GM12878 (cell line): ENCODE results near the gene NRM. TPM values are rescaled to one million over a fixed set of nuclear protein-coding genes. Genes with fewer than 3 reads are reported as not detected.

Experiments used
- ATAC-seq: fragments of 200-7000 bp; cut with Tn5 transposase; 3 replicates; pipeline ENCODE4 v1.9.1; 2020; ENCODE audit warnings: mild to moderate bottlenecking, moderate library complexity
- BruUV-seq: library from RNA; stranded (reverse); fragments of 400-500 nt; replicated peaks from 2 replicates; lab custom pipeline; 2021; lab: Mats Ljungman, UMichigan
- CTCF ChIA-PET: fragments of 300-600 bp; sonication (Branson Sonifier 250); formaldehyde crosslinking; extraction: SDS; loops from one replicate; lab custom pipeline; 2021; ENCODE audit warnings: inconsistent platforms; lab: Yijun Ruan, JAX
- POLR2A ChIA-PET: fragments of 350-600 bp; formaldehyde crosslinking; extraction: SDS; loops from one replicate; lab custom pipeline; 2021; ENCODE audit warnings: inconsistent platforms; lab: Charles Lee
- RAD21 ChIA-PET: fragments of 300-600 bp; sonication (Branson Sonifier 250); formaldehyde crosslinking; loops from one replicate; lab custom pipeline; 2023; ENCODE audit warnings: antibody characterized with exemption; ENCODE audit not compliant: unreplicated experiment; lab: Charles Lee
- SMC1A ChIA-PET: fragments of 300-600 bp; sonication (Branson Sonifier 250); formaldehyde crosslinking; loops from one replicate; lab custom pipeline; 2023; ENCODE audit not compliant: unreplicated experiment, uncharacterized antibody; lab: Charles Lee
- DNase-seq: peaks from one replicate; pipeline ENCODE4 v3.0.0-alpha.2; 2011; ENCODE audit warnings: low read depth, low spot score
- FAIRE-seq: peaks from 3 replicates; lab custom pipeline; 2011; peaks lifted over from hg19 to GRCh38; lab: Jason Lieb, UNC
- H2AFZ ChIP-seq: 2 replicates; pipeline ENCODE4 v1.6.0; 2011; ENCODE audit warnings: low read depth, low read length, control low read depth; ENCODE audit not compliant: control insufficient read depth
- H3K27ac ChIP-seq: 2 replicates; pipeline ENCODE4 v1.5.1; 2011; ENCODE audit warnings: control low read depth; ENCODE audit not compliant: control insufficient read depth, insufficient read depth
- H3K27me3 ChIP-seq, 2 experiments: replicated peaks in 1 of 2; 2 replicates each; pipeline versions ENCODE4 v1.6.0 to v1.6.1; 2011; ENCODE audit warnings: low read length in 1 of 2; ENCODE audit not compliant: control insufficient read depth in 2 of 2, insufficient read depth in 2 of 2
- H3K36me3 ChIP-seq, 2 experiments: 2 replicates each; pipeline ENCODE4 v1.5.1; 2011; ENCODE audit warnings: low read length in 1 of 2; ENCODE audit not compliant: control insufficient read depth in 2 of 2, insufficient read depth in 2 of 2
- H3K4me1 ChIP-seq: 2 replicates; pipeline ENCODE4 v1.6.1; 2011; ENCODE audit warnings: mild to moderate bottlenecking, low read length, moderate library complexity, mixed read lengths; ENCODE audit not compliant: control insufficient read depth, insufficient read depth
- H3K4me2 ChIP-seq: 2 replicates; pipeline ENCODE4 v1.6.0; 2011; ENCODE audit warnings: control low read depth; ENCODE audit not compliant: control insufficient read depth, insufficient read depth
- H3K4me3 ChIP-seq: fragments of 200-600 bp; sonication (generic); 2 replicates; pipeline ENCODE4 v1.5.1; 2016
- H3K79me2 ChIP-seq: 2 replicates; pipeline ENCODE4 v1.6.0; 2011; ENCODE audit warnings: low read length; ENCODE audit not compliant: control insufficient read depth, insufficient read depth
- H3K9ac ChIP-seq: 2 replicates; pipeline ENCODE4 v1.8.0; 2011; ENCODE audit warnings: low read length, control low read depth, mixed read lengths; ENCODE audit not compliant: control insufficient read depth, insufficient read depth
- H3K9me3 ChIP-seq: replicated peaks from 3 replicates; pipeline ENCODE4 v1.5.1; 2011; ENCODE audit warnings: mild to moderate bottlenecking, low read length; ENCODE audit not compliant: control insufficient read depth, insufficient read depth
- H4K20me1 ChIP-seq: 2 replicates; pipeline ENCODE4 v1.6.0; 2011; ENCODE audit not compliant: control insufficient read depth, insufficient read depth
- JUNB ChIP-seq: IDR thresholded peaks from 2 replicates; pipeline ENCODE4 v1.6.1; 2016; ENCODE audit warnings: antibody characterized with exemption, mild to moderate bottlenecking
- POLR2A ChIP-seq: IDR thresholded peaks from 2 replicates; pipeline ENCODE4 v1.6.1; 2011; ENCODE audit warnings: low read depth, mild to moderate bottlenecking, low read length
- POLR2AphosphoS5 ChIP-seq: IDR thresholded peaks from 2 replicates; pipeline ENCODE4 v1.6.1; 2011; ENCODE audit warnings: mild to moderate bottlenecking, low read length, inconsistent platforms
- SMC3 ChIP-seq: IDR thresholded peaks from 2 replicates; pipeline ENCODE4 v1.6.1; 2011; ENCODE audit warnings: low read length, improper control_type of control experiment, borderline replicate concordance
- WGBS: methylation state at CpG from one replicate; pipeline ENCODE4 v1.1.6; 2016; ENCODE audit warnings: low lambda C conversion rate; ENCODE audit not compliant: insufficient replicate concordance, insufficient coverage; ENCODE audit errors: missing lambda C conversion rate; 5-methylcytosine and 5-hydroxymethylcytosine counted together
- in situ Hi-C: fragments of 300-500 bp; cut with MboI; formaldehyde crosslinking; loops from 9 replicates; pipeline ENCODE4 v1.14.3; 2018; ENCODE audit warnings: mixed read lengths
- intact Hi-C: fragments of 100-400 bp; cut with micrococcal nuclease; formaldehyde crosslinking; loops from one replicate; pipeline ENCODE4 v1.14.2; 2022; ENCODE audit not compliant: unreplicated experiment
- polyA plus RNA-seq, 11 experiments: library from polyadenylated mRNA; depleted of rRNA in 4 of 11; unstranded in 6 of 11; stranded (reverse) in 5 of 11; fragments of >200 nt; fragmentation: Nextera tagmentation in 4 of 11; fragmentation: Illumina TruSeq in 1 of 11; extraction: Ambion mirVana in 4 of 11; extraction: Trizol in 1 of 11; gene quantifications; 1 replicate in 1 of 11; 2 replicates in 10 of 11; pipeline versions ENCODE4 v1.2.1 to v1.2.3, GENCODE V29; 2011 to 2016; ENCODE audit warnings: inconsistent platforms in 2 of 11, missing spikeins in 2 of 11, low read depth in 1 of 11
- total RNA-seq, 4 experiments: library from RNA; depleted of rRNA in 3 of 4; stranded (reverse); fragments of >200 nt in 3 of 4; fragmentation: Illumina TruSeq in 1 of 4; extraction: Trizol in 1 of 4; gene quantifications; 2 replicates each; pipeline versions ENCODE4 v1.2.1 to v1.2.3, GENCODE V29; 2013 to 2021

Gene NRM
- total and polyA plus RNA-seq, 10 of the 15 experiments (the other 5 are each of a cell fraction or from before 2014, with no cell fraction given): 15.4 to 46.7 (median 29.0) TPM

DNA sequence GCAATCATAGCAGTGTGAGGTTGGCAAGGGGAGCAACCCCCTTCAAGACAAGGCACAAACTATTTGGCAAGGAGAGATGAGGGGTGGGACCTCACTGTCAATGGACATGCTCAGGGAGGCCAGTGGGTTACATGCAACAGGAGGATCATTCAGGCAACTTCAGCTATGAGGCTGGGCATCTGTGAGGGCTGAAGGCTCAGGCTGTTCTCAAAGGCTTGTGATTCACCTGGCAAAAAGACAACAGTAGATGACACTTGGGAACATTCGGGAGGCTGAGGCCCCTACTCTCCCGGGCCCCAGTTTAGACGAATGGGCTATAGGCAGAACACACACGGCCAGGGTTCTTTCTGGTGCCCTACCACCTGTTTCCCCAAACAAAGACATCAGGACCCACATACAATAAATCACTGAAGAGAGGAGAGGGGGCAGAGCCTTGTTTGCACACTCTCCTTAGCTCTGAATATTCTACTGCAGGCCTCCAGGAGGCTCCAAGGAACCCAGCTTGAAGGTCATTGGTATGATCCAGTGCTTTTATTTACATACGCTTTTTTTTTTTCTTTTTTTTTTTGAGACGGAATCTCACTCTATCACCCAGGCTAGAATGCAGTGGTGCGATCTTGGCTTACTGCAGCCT is 37.3 kb upstream of the NRM start:
- H3K4me2 ChIP-seq: no peak overlapping the region
- 49% methylated on average over 6 of the region's 7 CpGs for WGBS
- FAIRE-seq (no peak), DNase-seq (no peak), ATAC-seq (no peak)
- H2AFZ ChIP-seq: no peak overlapping the region
- intact Hi-C loops: loop anchor here (5.0 kb wide), 1 partner anchor 359 kb away; no protein-coding TSS in a partner anchor
- H3K27ac ChIP-seq: no peak overlapping the region
- peak; percentile 42; the same call in 1 of the 2 replicates for TF ChIP-seq POLR2A
- TF ChIP-seq SMC3: no peak
- H3K9me3 ChIP-seq: no peaks in the 10 kb centered on the region
- ChIA-PET SMC1A (interaction anchor here (0.6 to 17.7 kb wide), 7 partner anchors 12 to 203 kb away, joined by 3 to 265 read pairs (median 4); partner anchors contain the start of gene VARS2), RAD21 (interaction anchor here (0.7 to 12.8 kb wide), 4 partner anchors 8 to 207 kb away, joined by 3 to 232 read pairs (median 8); partner anchors contain the start of gene DHX16), CTCF (interaction anchor here (0.7 to 22.7 kb wide), 4 partner anchors 9 to 101 kb away, joined by 3 to 487 read pairs (median 3); no protein-coding TSS in a partner anchor), POLR2A (interaction anchor here (0.5 to 4.4 kb wide), 6 partner anchors 10 to 139 kb away, joined by 3 to 36 read pairs (median 3); partner anchors contain the start of gene DHX16)
- no TSS peak for BruUV-seq
- H4K20me1 ChIP-seq: peaks cover 4% of the 10 kb centered on the region
- no peak overlapping the region for H3K4me3 ChIP-seq
- H3K4me1 ChIP-seq: peaks cover 17% of the 10 kb centered on the region
- peaks cover 26% of the 10 kb centered on the region for H3K79me2 ChIP-seq
- no peak overlapping the region for H3K9ac ChIP-seq
- peaks cover 20 to 31% of the 10 kb centered on the region in 2 experiments for H3K36me3 ChIP-seq
- in situ Hi-C loops: no loop called here
- H3K27me3 ChIP-seq: no peaks in the 10 kb centered on the region

DNA sequence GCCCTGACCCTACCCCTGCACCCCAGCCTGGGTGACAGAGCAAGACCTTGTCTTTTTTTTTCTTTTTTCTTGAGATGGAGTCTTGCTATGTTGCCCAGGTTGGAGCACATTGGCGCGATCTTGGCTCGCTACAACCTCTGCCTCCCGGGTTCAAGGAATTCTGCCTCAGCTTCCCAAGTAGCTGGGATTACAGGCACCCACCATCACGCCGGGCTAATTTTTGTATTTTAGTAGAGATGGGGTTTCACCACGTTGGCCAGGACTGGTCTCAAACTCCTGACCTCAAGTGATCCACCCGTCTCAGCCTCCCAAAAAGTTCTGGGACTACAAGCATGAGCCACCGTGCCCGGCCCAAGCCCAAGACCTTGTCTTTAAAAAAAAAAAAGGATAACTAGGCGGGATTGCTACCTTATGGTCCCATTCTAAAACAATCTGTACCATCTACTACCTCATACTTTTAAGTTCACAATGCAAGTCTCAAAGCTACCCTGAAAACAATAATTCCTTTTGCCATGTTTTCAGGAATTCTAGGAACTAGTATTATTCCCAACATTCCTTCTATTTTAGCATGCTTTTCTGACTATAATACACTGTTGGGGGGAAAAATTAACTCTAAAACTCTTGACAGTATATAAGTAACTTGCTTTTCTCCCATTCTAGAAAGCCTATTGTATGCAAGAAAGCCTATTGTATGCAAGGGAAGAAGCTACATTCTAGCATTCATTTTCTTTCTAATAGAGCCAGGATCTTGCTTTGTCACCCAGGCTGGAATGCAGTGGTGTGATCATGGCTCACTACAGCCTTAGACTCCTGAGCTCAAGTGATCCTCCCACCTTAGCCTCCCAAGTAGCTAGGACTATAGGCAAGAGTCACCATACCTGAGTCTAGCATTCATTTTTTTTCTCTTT is 36.0 kb upstream of the NRM start:
- ChIA-PET RAD21 (interaction anchor here (0.7 to 12.8 kb wide), 4 partner anchors 9 to 116 kb away, joined by 3 to 232 read pairs (median 112); partner anchors contain the start of gene DHX16), POLR2A (interaction anchor here (0.5 to 1.5 kb wide), 9 partner anchors 8 to 351 kb away, joined by 3 to 7 read pairs (median 4); no protein-coding TSS in a partner anchor), SMC1A (interaction anchor here (0.6 to 17.7 kb wide), 5 partner anchors 9 to 185 kb away, joined by 3 to 265 read pairs (median 4); no protein-coding TSS in a partner anchor), CTCF (interaction anchor here (1.0 to 22.7 kb wide), 7 partner anchors 8 to 185 kb away, joined by 3 to 487 read pairs (median 5); partner anchors contain the start of gene NRM)
- 79% methylated on average over 11 of the region's 11 CpGs for WGBS
- H4K20me1 ChIP-seq: peaks cover 10% of the 10 kb centered on the region
- H2AFZ ChIP-seq: no peak overlapping the region
- no peak overlapping the region for H3K27ac ChIP-seq
- H3K4me1 ChIP-seq: peaks cover 17% of the 10 kb centered on the region
- intact Hi-C loops (loop anchor here (5.0 kb wide), 1 partner anchor 361 kb away; no protein-coding TSS in a partner anchor), in situ Hi-C loops (no loop called here)
- BruUV-seq: no TSS peak
- H3K9ac ChIP-seq: no peak overlapping the region
- no peak overlapping the region for H3K4me2 ChIP-seq
- peaks cover 28 to 34% of the 10 kb centered on the region in 2 experiments for H3K36me3 ChIP-seq
- TF ChIP-seq POLR2AphosphoS5 (peak; percentile 22; the same call in 1 of the 2 replicates), JUNB (no peak)
- H3K9me3 ChIP-seq: no peaks in the 10 kb centered on the region
- no peaks in the 10 kb centered on the region for H3K27me3 ChIP-seq
- peaks cover 39% of the 10 kb centered on the region for H3K79me2 ChIP-seq
- no peak overlapping the region for H3K4me3 ChIP-seq
- no peak for DNase-seq
- ATAC-seq: no peak
- no peak for FAIRE-seq
